DND-41 (cell line): ENCODE data around the gene NARS2.
"Not testable (repeated sequence)": the region's sequence is repeated elsewhere in the genome, so short reads cannot be mapped to it uniquely, and the experiment has no call there.

ENCODE experiments used
- ATAC-seq: fragments of 200-7000 bp; cut with Tn5 transposase; 3 replicates; pipeline ENCODE4 v1.9.1; 2021; ENCODE audit warnings: low read depth; ENCODE audit not compliant: insufficient read depth
- DNase-seq: peaks from one replicate; pipeline ENCODE4 v3.0.0-alpha.2; 2020
- H2AFZ ChIP-seq: 2 replicates; pipeline ENCODE4 v1.6.0; 2012; ENCODE audit warnings: low read depth, low read length
- H3K27ac ChIP-seq: 2 replicates; pipeline ENCODE4 v1.5.1; 2012; ENCODE audit warnings: low read length, inconsistent platforms
- H3K27me3 ChIP-seq: fragments of 200-600 bp; sonication (generic); 2 replicates; pipeline ENCODE4 v1.6.0; 2012; ENCODE audit warnings: low read length, mild to moderate bottlenecking, inconsistent platforms; ENCODE audit not compliant: insufficient read depth, poor library complexity
- H3K36me3 ChIP-seq: 2 replicates; pipeline ENCODE4 v1.5.1; 2012; ENCODE audit warnings: low read length, inconsistent platforms; ENCODE audit not compliant: insufficient read depth
- H3K4me1 ChIP-seq: 2 replicates; pipeline ENCODE4 v1.5.1; 2012; ENCODE audit warnings: mild to moderate bottlenecking, low read length; ENCODE audit not compliant: insufficient read depth
- H3K4me2 ChIP-seq: 2 replicates; pipeline ENCODE4 v1.6.0; 2012; ENCODE audit warnings: mild to moderate bottlenecking, moderate library complexity, low read length, inconsistent platforms; ENCODE audit not compliant: insufficient read depth
- H3K4me3 ChIP-seq, 2 experiments: fragments of 200-600 bp in 1 of 2; shearing (Covaris generic) in 1 of 2; 2 replicates each; pipeline ENCODE4 v1.5.1; 2012 to 2016; ENCODE audit warnings: inconsistent platforms in 2 of 2, low read length in 2 of 2, mild to moderate bottlenecking in 2 of 2, low read depth in 1 of 2, moderate library complexity in 1 of 2
- H3K79me2 ChIP-seq: 2 replicates; pipeline ENCODE4 v1.6.0; 2012; ENCODE audit warnings: low read length, inconsistent platforms; ENCODE audit not compliant: insufficient read depth
- H3K9ac ChIP-seq: 2 replicates; pipeline ENCODE4 v1.6.0; 2012; ENCODE audit warnings: low read depth, mild to moderate bottlenecking, inconsistent platforms, low read length, moderate library complexity
- H3K9me3 ChIP-seq: 2 replicates; pipeline ENCODE4 v1.5.1; 2012; ENCODE audit warnings: low read length, moderate library complexity, mild to moderate bottlenecking, inconsistent platforms; ENCODE audit not compliant: insufficient read depth, severe bottlenecking
- H4K20me1 ChIP-seq: 2 replicates; pipeline ENCODE4 v1.6.0; 2012; ENCODE audit warnings: low read length; ENCODE audit not compliant: insufficient read depth
- EZH2 ChIP-seq: IDR thresholded peaks from 3 replicates; pipeline ENCODE4 v1.6.1; 2012; ENCODE audit warnings: borderline replicate concordance, low read depth, mild to moderate bottlenecking, moderate library complexity, low read length, inconsistent platforms; ENCODE audit not compliant: severe bottlenecking
- TF ChIP-seq, protein P1 (sequence below): IDR thresholded peaks from 2 replicates; pipeline ENCODE4 v1.5.1; 2012; ENCODE audit warnings: borderline replicate concordance, low read length, moderate library complexity, mild to moderate bottlenecking; ENCODE audit not compliant: poor library complexity, severe bottlenecking; ENCODE audit errors: extremely low read depth

Gene NARS2

DNA sequence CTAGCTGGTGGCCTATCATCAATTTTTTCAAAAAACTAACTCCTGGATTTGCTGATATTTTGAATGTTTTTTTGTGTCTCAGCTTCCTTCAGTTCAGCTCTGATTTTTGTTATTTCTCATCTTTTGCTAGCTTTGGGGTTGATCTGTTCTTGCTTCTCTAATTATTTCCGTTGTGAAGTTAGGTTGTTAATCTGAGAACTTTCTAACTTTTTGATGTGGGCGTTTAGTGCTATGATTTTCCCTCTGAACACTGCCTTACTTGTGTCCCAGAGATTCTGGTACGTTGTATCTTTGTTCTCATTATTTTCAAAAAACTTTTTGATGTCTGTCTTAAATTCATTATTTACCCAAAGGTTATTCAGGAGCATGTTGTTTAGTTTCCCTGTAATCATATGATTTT is 19.1 kb downstream of the NARS2 start:
- Histone ChIP-seq H2AFZ (no peak overlapping the region), H3K4me3 (no peak overlapping the region), H3K27me3 (no peaks in the 10 kb centered on the region), H3K9me3 (no peaks in the 10 kb centered on the region), H3K79me2 (peaks cover 25% of the 10 kb centered on the region), H3K4me1 (peaks cover 12% of the 10 kb centered on the region), H3K4me2 (no peak overlapping the region), H3K36me3 (peaks cover 47% of the 10 kb centered on the region), H4K20me1 (no peaks in the 10 kb centered on the region), H3K9ac (no peak overlapping the region), H3K27ac (no peak overlapping the region)
- TF ChIP-seq, protein P1, sequence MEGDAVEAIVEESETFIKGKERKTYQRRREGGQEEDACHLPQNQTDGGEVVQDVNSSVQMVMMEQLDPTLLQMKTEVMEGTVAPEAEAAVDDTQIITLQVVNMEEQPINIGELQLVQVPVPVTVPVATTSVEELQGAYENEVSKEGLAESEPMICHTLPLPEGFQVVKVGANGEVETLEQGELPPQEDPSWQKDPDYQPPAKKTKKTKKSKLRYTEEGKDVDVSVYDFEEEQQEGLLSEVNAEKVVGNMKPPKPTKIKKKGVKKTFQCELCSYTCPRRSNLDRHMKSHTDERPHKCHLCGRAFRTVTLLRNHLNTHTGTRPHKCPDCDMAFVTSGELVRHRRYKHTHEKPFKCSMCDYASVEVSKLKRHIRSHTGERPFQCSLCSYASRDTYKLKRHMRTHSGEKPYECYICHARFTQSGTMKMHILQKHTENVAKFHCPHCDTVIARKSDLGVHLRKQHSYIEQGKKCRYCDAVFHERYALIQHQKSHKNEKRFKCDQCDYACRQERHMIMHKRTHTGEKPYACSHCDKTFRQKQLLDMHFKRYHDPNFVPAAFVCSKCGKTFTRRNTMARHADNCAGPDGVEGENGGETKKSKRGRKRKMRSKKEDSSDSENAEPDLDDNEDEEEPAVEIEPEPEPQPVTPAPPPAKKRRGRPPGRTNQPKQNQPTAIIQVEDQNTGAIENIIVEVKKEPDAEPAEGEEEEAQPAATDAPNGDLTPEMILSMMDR, result no peak
- no peak for TF ChIP-seq EZH2
- DNase-seq (no peak), ATAC-seq (no peak)

GRCh38 chr11:78552881-78553280 is 21.8 kb downstream of the NARS2 start:
- H3K79me2 ChIP-seq, result peaks cover 21% of the 10 kb centered on the region
- H3K4me3 ChIP-seq, result no peak overlapping the region
- H3K9me3 ChIP-seq, result no peaks in the 10 kb centered on the region
- no peaks in the 10 kb centered on the region for H3K27me3 ChIP-seq
- no peak overlapping the region for H3K27ac ChIP-seq
- no peaks in the 10 kb centered on the region for H3K4me1 ChIP-seq
- H3K4me2 ChIP-seq, result no peak overlapping the region
- no peak for ATAC-seq
- H3K9ac ChIP-seq, result no peak overlapping the region
- no peak overlapping the region for H2AFZ ChIP-seq
- peaks cover 35% of the 10 kb centered on the region for H3K36me3 ChIP-seq
- TF ChIP-seq, protein P1, result no peak
- TF ChIP-seq EZH2, result no peak
- DNase-seq, result no peak
- H4K20me1 ChIP-seq, result no peaks in the 10 kb centered on the region; the same call in 1 of the 2 replicates

DNA sequence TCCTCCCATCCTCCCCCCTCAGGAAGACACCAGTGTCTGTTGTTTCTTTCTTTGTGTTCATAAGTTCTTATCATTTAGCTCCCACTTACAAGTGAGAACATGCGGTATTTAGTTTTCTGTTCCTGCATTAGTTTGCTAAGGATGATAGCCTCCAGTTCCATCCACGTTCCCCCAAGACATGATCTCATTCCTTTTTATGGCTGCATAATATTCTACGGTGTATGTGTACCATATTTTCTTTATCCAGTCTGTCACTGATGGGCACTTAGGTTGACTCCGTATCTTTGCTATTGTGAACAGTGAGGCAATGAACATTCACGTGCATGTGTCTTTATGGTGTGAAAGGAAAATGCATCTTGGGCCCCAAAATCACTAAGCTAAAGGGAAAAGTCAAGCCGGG is 22.5 kb downstream of the NARS2 start:
- Histone ChIP-seq H3K79me2 (peaks cover 28% of the 10 kb centered on the region), H3K36me3 (peaks cover 38% of the 10 kb centered on the region)
- H4K20me1 ChIP-seq, H3K27me3 ChIP-seq, H3K4me3 ChIP-seq, ATAC-seq, H3K27ac ChIP-seq, H3K4me1 ChIP-seq, H3K9me3 ChIP-seq, DNase-seq, H3K9ac ChIP-seq, H3K4me2 ChIP-seq, H2AFZ ChIP-seq: not testable (repeated sequence)

- Histone ChIP-seq H3K79me2 (peaks cover 38% of the 10 kb centered on the region), H3K4me1 (no peaks in the 10 kb centered on the region), H3K36me3 (peaks cover 32% of the 10 kb centered on the region), H3K4me2 (no peak overlapping the region), H4K20me1 (no peaks in the 10 kb centered on the region; the same call in 1 of the 2 replicates), H3K27me3 (no peaks in the 10 kb centered on the region), H3K9ac (no peak overlapping the region), H3K9me3 (no peaks in the 10 kb centered on the region), H3K27ac (no peak overlapping the region), H3K4me3 (no peak overlapping the region), H2AFZ (no peak overlapping the region)
- no peak for ATAC-seq
- no peak for TF ChIP-seq EZH2
- TF ChIP-seq, protein P1, result no peak
- no peak for DNase-seq
These were observed 23.6 kb downstream of the NARS2 start for GRCh38 chr11:78551066-78551465.
